RCC 7860 (cell line): ENCODE results near the gene TXLNA.

Source experiments
- DNase-seq: peaks from one replicate; pipeline ENCODE4 v3.0.0-alpha.2; 2015; ENCODE audit warnings: low spot score
- FAIRE-seq: peaks from 2 replicates; lab custom pipeline; 2012; peaks lifted over from hg19 to GRCh38; lab: Jason Lieb, UNC

The TXLNA gene

DNA sequence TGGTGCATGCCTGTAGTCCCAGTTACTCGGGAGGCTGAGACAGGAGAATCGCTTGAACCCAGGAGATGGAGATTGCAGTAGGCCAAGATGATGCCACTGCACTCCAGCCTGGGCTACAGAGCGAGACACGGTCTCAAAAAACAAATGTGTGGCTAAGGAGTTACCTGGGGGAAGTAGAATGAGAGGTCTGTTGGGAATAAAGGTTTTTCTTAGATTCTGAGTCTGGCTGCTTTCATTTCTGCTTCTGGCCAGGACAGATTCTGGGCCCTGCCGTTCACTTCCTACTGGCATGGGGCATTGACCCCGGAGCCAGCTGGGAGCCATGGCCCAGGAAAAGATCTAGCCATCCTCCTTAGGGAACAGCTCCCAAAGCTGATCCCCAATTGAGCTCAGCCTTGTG, 29.0 kb downstream of the TXLNA start:
- FAIRE-seq (no peak), DNase-seq (no peak)

DNA sequence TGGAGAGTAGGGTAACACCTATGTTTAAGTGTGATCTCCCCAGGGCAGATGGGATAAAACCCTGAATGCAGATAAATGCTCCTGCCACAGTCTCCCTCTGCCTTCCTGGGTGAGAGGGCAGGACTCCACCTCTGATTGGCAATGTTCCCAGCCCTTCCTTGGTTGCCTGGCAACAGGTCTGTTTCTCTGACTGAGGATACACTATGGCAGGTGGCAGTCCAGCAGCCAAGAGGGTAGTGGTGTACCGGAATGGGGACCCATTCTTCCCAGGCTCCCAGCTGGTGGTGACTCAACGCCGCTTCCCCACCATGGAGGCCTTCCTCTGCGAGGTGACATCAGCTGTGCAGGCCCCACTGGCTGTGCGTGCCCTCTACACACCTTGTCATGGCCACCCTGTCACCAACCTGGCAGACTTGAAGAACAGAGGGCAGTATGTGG, 29.4 kb downstream of the TXLNA start, which contains the start of gene DCDC2B:
TSS of gene DCDC2B (plus strand) at position 199 of the 438 bp plus-strand sequence. CDS start at position 204, 5 bp downstream.
- DNase-seq (peak; percentile 85), FAIRE-seq (no peak)

DNA sequence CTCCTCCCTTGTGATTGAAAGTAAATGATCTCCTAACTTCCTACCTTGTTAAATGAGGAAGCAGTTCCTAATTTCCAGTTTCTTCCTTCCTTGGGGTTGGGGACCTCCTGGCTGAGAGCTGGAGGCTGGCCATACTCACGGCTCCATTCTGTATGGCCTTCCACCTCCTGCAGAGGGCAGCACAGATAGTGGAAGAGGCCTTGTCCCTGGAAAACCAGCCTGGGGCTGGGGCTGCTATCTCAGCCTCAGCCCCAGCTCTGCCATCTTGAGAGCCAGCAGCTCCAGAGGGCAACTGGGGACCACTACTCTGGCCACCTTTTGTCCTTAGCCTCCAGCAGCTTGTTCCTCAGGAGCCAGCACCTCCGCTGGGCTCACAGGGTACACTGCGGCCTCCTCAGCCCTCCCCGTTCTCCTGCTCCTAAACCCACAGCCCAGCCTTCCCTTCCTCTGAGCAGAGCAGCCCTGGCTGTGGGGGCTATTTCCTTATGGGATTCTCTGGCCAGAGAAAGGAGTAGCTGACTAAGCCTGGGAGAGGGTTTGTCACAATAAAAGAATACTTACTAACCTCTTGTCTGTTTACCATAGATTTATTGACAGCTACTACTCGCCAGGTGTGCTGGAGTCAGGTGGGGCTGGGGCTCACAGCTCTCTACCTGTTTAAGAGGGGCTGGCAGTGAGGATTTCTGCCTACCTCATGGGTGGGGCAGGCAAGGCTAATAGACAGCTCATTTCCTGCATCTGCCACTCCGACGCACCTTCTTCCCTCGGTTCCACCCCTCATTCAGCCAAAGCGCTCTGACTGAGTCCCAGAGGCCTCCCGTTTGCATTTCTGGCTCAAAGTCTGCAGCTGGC, 36.4 kb downstream of the TXLNA start:
- FAIRE-seq, result no peak
- DNase-seq, result peak; percentile 48

DNA sequence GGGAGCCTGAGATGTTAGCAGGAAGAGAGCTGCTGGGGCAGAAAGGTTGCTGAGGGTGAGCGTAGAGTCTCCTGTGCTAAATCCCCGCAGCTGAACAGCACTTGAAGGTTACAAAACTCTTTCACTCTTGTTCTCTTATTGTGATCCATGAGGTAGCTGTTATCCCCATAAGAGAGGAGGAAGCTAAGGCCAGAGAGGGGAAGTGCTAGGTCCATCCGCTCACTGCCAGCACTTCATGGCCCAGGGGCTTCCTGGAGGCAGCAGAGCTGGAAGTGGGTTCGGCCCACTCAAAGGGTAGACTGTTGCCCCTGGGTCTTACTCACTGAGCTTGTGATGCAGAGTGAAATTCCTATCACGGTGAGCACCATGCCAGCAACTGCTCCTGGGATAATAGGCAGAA, 37.1 kb downstream of the TXLNA start:
- DNase-seq (no peak), FAIRE-seq (no peak)

- DNase-seq (no peak), FAIRE-seq (no peak)
Observed at GRCh38 chr1:32219022-32219421, 39.5 kb downstream of the TXLNA start.

DNA sequence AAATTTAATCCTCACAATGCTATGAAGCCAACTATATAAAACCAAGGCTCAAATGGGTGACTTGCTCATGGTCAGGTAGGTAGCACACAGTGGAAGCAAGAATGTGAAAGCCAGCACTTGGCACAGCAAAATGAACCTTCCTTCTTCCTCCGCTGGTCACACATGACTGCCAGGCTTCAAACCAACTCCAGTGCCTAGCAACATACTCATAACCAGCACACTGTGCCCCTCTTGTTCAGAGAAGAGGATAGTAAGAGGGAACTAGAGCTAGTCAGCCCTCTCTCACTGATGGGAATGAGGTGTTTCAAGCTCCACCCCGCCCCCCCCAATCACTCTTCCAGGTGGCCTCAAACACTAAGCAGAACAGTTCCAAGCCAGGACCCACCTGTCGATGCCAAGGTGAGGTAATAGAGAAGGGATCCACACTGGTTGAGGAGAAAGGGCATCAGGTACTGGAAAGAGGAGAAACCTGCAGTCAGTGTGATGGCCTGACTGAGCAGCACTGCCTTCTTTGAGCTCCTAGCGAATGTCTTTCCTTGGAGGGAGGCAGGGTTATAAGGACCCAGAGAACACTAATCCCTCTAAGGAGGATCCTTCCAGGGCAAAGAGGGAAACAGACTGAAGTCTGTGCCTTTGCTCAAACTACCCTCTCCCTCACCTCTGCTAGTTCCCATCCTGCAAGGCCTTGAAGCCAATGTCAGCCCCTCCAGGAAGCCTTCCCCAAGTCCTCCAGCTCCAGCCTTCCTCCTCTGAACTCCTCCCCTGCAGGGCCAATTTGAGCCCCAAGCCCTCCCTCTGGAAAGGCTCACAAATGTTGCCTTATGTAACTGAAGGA, 41.5 kb downstream of the TXLNA start:
- FAIRE-seq (peak; percentile 76), DNase-seq (peak; percentile 92)

DNA sequence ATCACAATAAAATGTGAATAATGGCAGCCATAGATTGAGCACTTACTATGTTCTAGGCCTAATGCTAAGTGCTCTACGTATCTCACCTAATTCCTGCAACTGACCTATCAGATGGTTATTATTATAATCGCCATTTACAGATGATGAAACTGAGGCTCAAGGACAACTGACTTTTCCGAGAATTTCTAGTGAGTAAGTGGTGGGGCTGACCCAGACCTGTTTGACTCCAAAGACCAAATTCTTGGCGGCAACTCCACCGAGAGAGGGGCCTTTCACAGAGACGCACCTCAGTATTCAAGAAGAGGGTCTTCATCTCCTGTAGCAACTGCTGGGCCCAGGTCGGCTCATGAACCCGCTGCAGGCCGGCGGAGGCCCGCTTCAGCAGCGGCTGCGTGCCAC, 42.1 kb downstream of the TXLNA start:
- DNase-seq, result no peak
- FAIRE-seq, result no peak

DNA sequence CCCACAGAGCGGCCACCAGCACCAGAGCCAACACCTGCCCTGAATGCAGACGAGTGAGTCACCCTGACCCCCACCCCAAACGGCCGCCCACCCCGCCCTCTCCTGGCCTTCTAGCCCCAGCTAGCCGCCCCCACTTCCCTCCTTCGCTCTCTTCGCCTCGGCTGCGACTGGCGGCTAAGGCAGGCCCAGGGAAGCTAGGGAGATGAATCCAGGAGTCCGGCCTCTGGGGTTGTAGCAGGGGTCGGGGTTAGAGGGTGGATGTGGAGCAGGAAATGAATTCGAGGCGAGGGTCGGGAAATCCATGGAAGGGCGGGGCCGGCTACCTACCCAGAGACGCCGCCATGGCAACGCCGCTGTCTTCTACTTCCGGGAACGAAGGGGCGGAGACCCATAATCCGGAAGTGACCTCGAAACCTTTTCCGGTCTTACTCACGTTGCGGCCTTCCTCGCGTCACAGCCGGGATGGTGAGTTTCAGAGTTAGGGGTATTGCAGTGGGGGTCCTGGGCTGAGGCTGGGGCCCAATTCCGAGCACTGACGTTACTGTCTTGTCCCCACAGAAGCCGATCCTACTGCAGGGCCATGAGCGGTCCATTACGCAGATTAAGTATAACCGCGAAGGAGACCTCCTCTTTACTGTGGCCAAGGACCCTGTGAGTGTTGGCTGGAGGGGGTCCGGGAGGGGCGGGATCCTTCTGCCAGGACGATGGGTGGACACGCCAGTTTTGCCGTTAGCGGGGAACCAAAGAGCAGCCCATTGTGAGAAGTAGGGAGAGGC, 42.7 kb downstream of the TXLNA start, which contains the start of the genes EIF3I and TMEM234:
TSS of gene EIF3I (plus strand) at position 428 of the 776 bp plus-strand sequence. CDS start at position 463, 35 bp downstream.
TSS of gene TMEM234 (minus strand) at position 374 of the 776 bp plus-strand sequence. CDS start at position 343, 31 bp downstream.
- FAIRE-seq (peak; percentile 18), DNase-seq (peak; percentile 86)

- DNase-seq, result no peak
- FAIRE-seq, result no peak
Observed at GRCh38 chr1:32223683-32224082, 44.2 kb downstream of the TXLNA start.

DNA sequence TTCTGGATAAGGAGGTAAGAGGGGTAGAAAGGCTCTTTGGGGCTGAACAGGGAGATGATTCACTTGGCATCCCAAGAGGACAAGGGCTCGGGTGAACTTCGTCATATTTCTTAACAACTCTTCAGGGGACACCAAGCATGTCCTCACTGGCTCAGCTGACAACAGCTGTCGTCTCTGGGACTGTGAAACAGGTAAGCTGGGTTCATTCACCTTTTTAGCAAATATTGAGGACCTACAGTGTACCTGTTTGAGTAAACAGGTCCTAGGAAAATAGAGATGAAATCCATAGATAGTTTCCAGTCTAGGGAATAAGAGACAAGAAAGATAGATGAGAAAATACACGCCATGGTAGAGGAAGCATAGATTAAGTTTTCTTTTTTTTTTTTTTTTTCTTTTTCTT, 44.8 kb downstream of the TXLNA start:
- FAIRE-seq (no peak), DNase-seq (no peak)

GRCh38 chr1:32228771-32229170, 49.3 kb downstream of the TXLNA start:
- no peak for FAIRE-seq
- no peak for DNase-seq

DNA sequence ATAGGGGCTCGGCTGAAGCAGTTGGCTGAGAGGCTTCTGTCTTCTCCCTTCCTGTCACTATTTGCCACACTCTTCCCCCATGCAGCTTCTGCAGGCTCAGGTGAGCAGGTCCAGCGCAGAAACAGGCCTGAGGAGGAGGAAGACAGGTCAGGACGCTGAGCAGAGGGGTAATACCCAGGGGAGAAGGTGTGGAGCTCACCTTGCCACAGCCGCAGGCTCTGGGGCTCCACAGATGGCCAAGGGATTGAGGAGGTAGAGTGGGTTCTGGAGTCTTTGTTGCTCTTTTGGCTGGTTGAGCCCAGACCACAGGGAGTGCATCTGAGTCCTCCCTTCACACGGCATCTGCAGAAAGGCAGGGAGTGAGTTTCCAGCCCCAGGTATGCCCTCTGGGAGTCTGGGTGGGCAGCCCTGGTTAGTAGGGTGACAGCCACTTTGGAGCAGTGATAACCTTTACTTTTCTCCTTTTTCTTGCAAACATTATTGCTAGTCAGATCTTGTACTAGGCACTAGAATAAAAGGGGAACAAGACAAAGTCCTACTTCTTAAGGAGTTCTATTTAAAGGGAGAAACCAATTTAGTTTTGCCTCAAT, 52.5 kb downstream of the TXLNA start:
- FAIRE-seq (no peak), DNase-seq (no peak)

- FAIRE-seq, result no peak
Observed at GRCh38 chr1:32232558-32233304, 53.3 kb downstream of the TXLNA start.

DNA sequence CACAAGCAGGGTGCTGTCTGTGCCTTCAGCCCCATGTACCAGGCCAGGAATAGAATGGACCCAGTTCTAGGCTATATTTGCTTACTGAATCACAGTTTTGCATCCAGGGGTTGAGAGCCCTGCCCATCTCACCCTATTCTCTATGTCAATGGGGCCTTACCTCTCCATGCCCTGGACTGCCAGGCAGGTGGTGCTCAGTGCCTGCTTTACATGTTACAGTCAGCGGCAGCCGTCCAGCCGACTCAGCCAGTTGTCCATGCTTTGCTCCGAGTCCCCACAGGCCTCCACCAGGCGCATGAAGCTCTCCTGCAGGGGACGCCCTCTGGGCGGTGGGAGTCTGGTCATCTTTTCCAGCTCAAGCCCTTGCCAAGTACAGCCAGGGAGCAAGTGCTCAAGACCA, 55.3 kb downstream of the TXLNA start:
- no peak for FAIRE-seq

More at GRCh38 chr1:32232558-32233304, 53.3 kb downstream of the TXLNA start:
- DNase-seq, result no peak

DNA sequence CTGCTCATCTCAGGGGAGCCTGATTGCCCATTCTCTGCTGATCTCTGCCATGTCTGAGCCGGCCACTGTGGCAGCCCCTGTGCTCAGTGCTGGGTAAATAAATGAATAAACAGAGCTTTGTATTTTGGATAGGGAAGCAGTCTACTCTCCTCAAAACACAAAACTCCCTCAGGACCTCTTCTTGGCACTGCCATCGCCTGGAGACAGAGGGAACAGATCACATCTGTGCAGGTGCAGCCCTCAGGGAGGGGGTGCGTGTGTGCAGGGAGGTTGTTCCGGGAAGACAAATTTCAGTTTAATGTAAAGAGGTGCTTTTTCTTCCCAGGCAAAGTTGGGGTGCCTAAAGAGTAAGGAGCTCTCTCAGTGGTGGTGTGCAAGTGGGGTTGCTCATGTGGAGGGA, 59.9 kb downstream of the TXLNA start:
- FAIRE-seq (no peak), DNase-seq (no peak)

More for the DNA sequence above, 55.3 kb downstream of the TXLNA start:
- DNase-seq, result no peak

- DNase-seq, result no peak
Observed at GRCh38 chr1:32239790-32240139, 60.3 kb downstream of the TXLNA start.

GRCh38 chr1:32240140-32240951, 60.9 kb downstream of the TXLNA start:
- no peak for FAIRE-seq
- no peak for DNase-seq

More at GRCh38 chr1:32239790-32240139, 60.3 kb downstream of the TXLNA start:
- no peak for FAIRE-seq

GRCh38 chr1:32241001-32241763, 61.7 kb downstream of the TXLNA start:
- FAIRE-seq (no peak), DNase-seq (peak; percentile 33)
